SK-N-SH (cell line): ENCODE results near the gene RRM1.
A peak's percentile ranks its signal among the peaks of the same experiment; 100 is the strongest.

Source experiments
- CHD2 ChIP-seq: fragments of 150-350 bp; IDR thresholded peaks from 2 replicates; pipeline ENCODE4 v1.6.1; 2018; ENCODE audit warnings: low read length; ENCODE audit not compliant: partially characterized antibody
- CTCF ChIP-seq: fragments of 200-600 bp; sonication (generic); IDR thresholded peaks from 2 replicates; pipeline ENCODE4 v1.6.1; 2017; ENCODE audit warnings: antibody characterized with exemption, mild to moderate bottlenecking, moderate library complexity
- EP300 ChIP-seq, 2 experiments: IDR thresholded peaks; 2 replicates each; pipeline versions ENCODE4 v1.4.0 to v1.6.1; 2012; ENCODE audit warnings: borderline replicate concordance in 1 of 2, low read depth in 1 of 2, low read length in 1 of 2
- EZH2phosphoT487 ChIP-seq: fragments of 200-600 bp; sonication (generic); IDR thresholded peaks from 2 replicates; pipeline ENCODE4 v1.6.1; 2017; ENCODE audit warnings: low read depth, mixed run types, mild to moderate bottlenecking, antibody characterized with exemption, moderate library complexity, borderline replicate concordance
- NFIC ChIP-seq: IDR thresholded peaks from 2 replicates; pipeline ENCODE4 v1.4.0; 2012; ENCODE audit warnings: borderline replicate concordance
- POLR2AphosphoS5 ChIP-seq: IDR thresholded peaks from 2 replicates; pipeline ENCODE4 v1.6.1; 2012; ENCODE audit warnings: low read depth, low read length
- RAD21 ChIP-seq: IDR thresholded peaks from 2 replicates; pipeline ENCODE4 v1.6.1; 2012; ENCODE audit warnings: mild to moderate bottlenecking, low read length
- SMC3 ChIP-seq: IDR thresholded peaks from 2 replicates; pipeline ENCODE4 v1.6.1; 2012; ENCODE audit warnings: low read depth, low read length, improper control_type of control experiment
- USF1 ChIP-seq: IDR thresholded peaks from 2 replicates; pipeline ENCODE4 v1.4.0; 2012; ENCODE audit warnings: low read depth, borderline replicate concordance
- ZBTB33 ChIP-seq: IDR thresholded peaks from 2 replicates; pipeline ENCODE4 v1.4.0; 2012; ENCODE audit warnings: low read depth, borderline replicate concordance

- TF ChIP-seq EP300 (IDR thresholded peaks at IDR 0.05; ENCODE audit: borderline replicate concordance in 1 of 2, low read depth in 1 of 2, low read length in 1 of 2) (no peak), CTCF (no peak), EZH2phosphoT487 (no peak), USF1 (no peak), NFIC (no peak), SMC3 (no peak), CHD2 (peak; percentile 86), RAD21 (no peak), POLR2AphosphoS5 (peak; percentile 54), ZBTB33 (no peak; the same call in 1 of the 2 replicates)
Observed at GRCh38 chr11:4094348-4095291, at the start of gene RRM1.
